ENCODE results near the gene COA3. TPM values are rescaled to one million over a fixed set of nuclear protein-coding genes. Genes with fewer than 3 reads are reported as not detected.
"Not testable (repeated sequence)": the region's sequence is repeated elsewhere in the genome, so short reads cannot be mapped to it uniquely, and the experiment has no call there.

COA3 gene
- polyA plus RNA-seq, 3 donors: 110 to 134 (median 120) TPM

GRCh38 chr17:42768006-42768405 lies 30.5 kb downstream of the COA3 start:
- 65 to 72% (median 68%) methylated on average over 9 of the region's 9 CpGs for WGBS, 3 donors

GRCh38 chr17:42767512-42767911 lies 31.0 kb downstream of the COA3 start:
- no peak overlapping the region for H3K27ac ChIP-seq (ENCODE audit: low read depth, low read length)

More at GRCh38 chr17:42768006-42768405, 30.5 kb downstream of the COA3 start:
- H3K27ac ChIP-seq (ENCODE audit: low read depth, low read length): not testable (repeated sequence)

GRCh38 chr17:42766124-42766523 lies 32.4 kb downstream of the COA3 start:
- 78 to 89% (median 88%) methylated on average over 6 of the region's 6 CpGs for WGBS, 3 donors

GRCh38 chr17:42761638-42762037 lies 36.9 kb downstream of the COA3 start:
- 30 to 48% (median 33%) methylated on average over 11 to 12 of the region's 12 CpGs for WGBS, 3 donors
- no peak overlapping the region for H3K27ac ChIP-seq (ENCODE audit: low read depth, low read length)

More at GRCh38 chr17:42766124-42766523, 32.4 kb downstream of the COA3 start:
- H3K27ac ChIP-seq (ENCODE audit: low read depth, low read length): no peak overlapping the region

GRCh38 chr17:42760652-42761581 lies 37.6 kb downstream of the COA3 start, which contains the start of gene RAMP2:
Gene RAMP2, plus strand, starts transcription at chr17:42761227. Its CDS starts 35 bp downstream, at chr17:42761262.
- 2 to 4% (median 3%) methylated on average over 52 to 92 of the region's 92 CpGs for WGBS, 3 donors
- H3K27ac ChIP-seq (ENCODE audit: low read depth, low read length): no peak within 1 kb of the TSS

GRCh38 chr17:42759982-42760651 lies 38.4 kb downstream of the COA3 start:
- no peak overlapping the region for H3K27ac ChIP-seq (ENCODE audit: low read depth, low read length)
- whole genome bisulfite sequencing, 3 donors: 44 to 49% (median 48%) methylated on average over 11 of the region's 11 CpGs

- H3K27ac ChIP-seq (ENCODE audit: low read depth, low read length): no peak overlapping the region
- WGBS, 3 donors: 58 to 72% (median 61%) methylated on average over 3 of the region's 3 CpGs
Observed at GRCh38 chr17:42754782-42755181, 43.7 kb downstream of the COA3 start.

GRCh38 chr17:42751628-42752027 lies 46.9 kb downstream of the COA3 start:
- 66 to 79% (median 72%) methylated on average over 7 of the region's 7 CpGs for WGBS, 3 donors
- H3K27ac ChIP-seq (ENCODE audit: low read depth, low read length): no peak overlapping the region

GRCh38 chr17:42750739-42751344 lies 47.7 kb downstream of the COA3 start:
- 12 to 31% (median 14%) methylated on average over 3 of the region's 3 CpGs for WGBS, 3 donors
- peak overlapping the region; percentile 40 for H3K27ac ChIP-seq (ENCODE audit: low read depth, low read length)

GRCh38 chr17:42748908-42749798 lies 49.4 kb downstream of the COA3 start:
- H3K27ac ChIP-seq (ENCODE audit: low read depth, low read length): peak overlapping the region; percentile 35
- 52 to 68% (median 57%) methylated on average over 11 of the region's 11 CpGs for WGBS, 3 donors

GRCh38 chr17:42748202-42748907 lies 50.1 kb downstream of the COA3 start:
- WGBS, 3 donors: 53 to 57% (median 53%) methylated on average over 7 of the region's 7 CpGs

More at GRCh38 chr17:42748202-42748907, 50.1 kb downstream of the COA3 start:
- no peak overlapping the region for H3K27ac ChIP-seq (ENCODE audit: low read depth, low read length)

Other genes starting within 250 kb of the COA3 start
- 10 to 100 TPM in 1 of 3 donors, 1 to 10 TPM in 2; 5.2 to 13.9 (median 5.5) TPM for gene HSD17B1, start 245.8 kb downstream of the COA3 start, polyA plus RNA-seq
- gene COASY, start 236.6 kb downstream of the COA3 start, polyA plus RNA-seq: 10 to 100 TPM; 53.3 to 71.0 (median 59.7) TPM
- 10 to 100 TPM; 38.7 to 71.3 (median 48.9) TPM for gene MLX, start 231.6 kb downstream of the COA3 start, polyA plus RNA-seq
- 1 to 10 TPM; 3.5 to 7.1 (median 4.5) TPM for gene PSMC3IP, start 221.0 kb downstream of the COA3 start, polyA plus RNA-seq
- 10 to 100 TPM; 13.6 to 28.8 (median 20.7) TPM for gene RETREG3, start 189.3 kb downstream of the COA3 start, polyA plus RNA-seq
- gene TUBG1, start 189.0 kb downstream of the COA3 start, polyA plus RNA-seq: 10 to 100 TPM; 28.6 to 51.8 (median 36.6) TPM
- 10 to 100 TPM; 13.9 to 62.7 (median 24.0) TPM for gene TUBG2, start 139.4 kb downstream of the COA3 start, polyA plus RNA-seq
- 10 to 100 TPM; 30.4 to 67.4 (median 30.9) TPM for gene PLEKHH3, start 121.7 kb downstream of the COA3 start, polyA plus RNA-seq
- gene CCR10, start 116.9 kb downstream of the COA3 start, polyA plus RNA-seq: 1 to 10 TPM; 1.3 to 2.6 (median 1.3) TPM
- 1 to 10 TPM; 5.9 to 8.3 (median 7.0) TPM for gene CNTNAP1, start 116.2 kb downstream of the COA3 start, polyA plus RNA-seq
- 10 to 100 TPM; 16.1 to 27.5 (median 25.9) TPM for gene EZH1, start 53.7 kb downstream of the COA3 start, polyA plus RNA-seq
- gene RAMP2, start 37.5 kb downstream of the COA3 start, polyA plus RNA-seq: 100 to 1,000 TPM in 2 of 3 donors, 10 to 100 TPM in 1; 12.9 to 178 (median 156) TPM
- 10 to 100 TPM; 52.3 to 64.8 (median 61.2) TPM for gene VPS25, start 25.3 kb downstream of the COA3 start, polyA plus RNA-seq
- gene WNK4, start 18.1 kb downstream of the COA3 start, polyA plus RNA-seq: under 1 TPM; 0.45 to 0.54 (median 0.46) TPM
- 1 to 10 TPM in 1 of 3 donors, under 1 TPM in 2; 0.20 to 1.0 (median 0.54) TPM for gene CNTD1, start 157 bp upstream of the COA3 start, polyA plus RNA-seq
- 10 to 100 TPM; 36.5 to 69.7 (median 66.2) TPM for gene BECN1, start 25.6 kb upstream of the COA3 start, polyA plus RNA-seq
- gene PSME3, start 34.7 kb upstream of the COA3 start, polyA plus RNA-seq: 10 to 100 TPM; 33.4 to 84.8 (median 60.7) TPM
- 1 to 10 TPM; 2.0 to 8.9 (median 3.1) TPM for gene AOC2, start 45.9 kb upstream of the COA3 start, polyA plus RNA-seq
- 100 to 1,000 TPM in 2 of 3 donors, 10 to 100 TPM in 1; 59.7 to 515 (median 182) TPM for gene AOC3, start 52.5 kb upstream of the COA3 start, polyA plus RNA-seq
- under 1 TPM in 2 of 3 donors, not detected in 1; 0.03 to 0.11 TPM for gene G6PC1, start 102.1 kb upstream of the COA3 start, polyA plus RNA-seq
- gene AARSD1, start 165.8 kb upstream of the COA3 start, polyA plus RNA-seq: 10 to 100 TPM; 32.9 to 39.9 (median 37.6) TPM
- 1 to 10 TPM in 1 of 3 donors, under 1 TPM in 2; 0.19 to 3.9 (median 0.40) TPM for gene PTGES3L, start 181.4 kb upstream of the COA3 start, polyA plus RNA-seq
- 1 to 10 TPM; 4.3 to 5.6 (median 4.6) TPM for gene RUNDC1, start 181.9 kb upstream of the COA3 start, polyA plus RNA-seq
- gene RPL27, start 199.7 kb upstream of the COA3 start, polyA plus RNA-seq: 1,000 to 10,000 TPM; 1,783 to 4,377 (median 3,127) TPM
- 10 to 100 TPM; 11.4 to 56.8 (median 34.1) TPM for gene IFI35, start 208.1 kb upstream of the COA3 start, polyA plus RNA-seq
- gene VAT1, start 223.7 kb upstream of the COA3 start, polyA plus RNA-seq: 100 to 1,000 TPM in 2 of 3 donors, 10 to 100 TPM in 1; 50.8 to 200 (median 118) TPM
- gene RND2, start 226.5 kb upstream of the COA3 start, polyA plus RNA-seq: 1 to 10 TPM in 1 of 3 donors, under 1 TPM in 2; 0.22 to 1.8 (median 0.28) TPM

Data from adipose tissue (tissue), 3 donors.